ENCODE data around the gene SMARCC1.
"Not testable (repeated sequence)": the region's sequence is repeated elsewhere in the genome, so short reads cannot be mapped to it uniquely, and the experiment has no call there.

Gene SMARCC1

DNA sequence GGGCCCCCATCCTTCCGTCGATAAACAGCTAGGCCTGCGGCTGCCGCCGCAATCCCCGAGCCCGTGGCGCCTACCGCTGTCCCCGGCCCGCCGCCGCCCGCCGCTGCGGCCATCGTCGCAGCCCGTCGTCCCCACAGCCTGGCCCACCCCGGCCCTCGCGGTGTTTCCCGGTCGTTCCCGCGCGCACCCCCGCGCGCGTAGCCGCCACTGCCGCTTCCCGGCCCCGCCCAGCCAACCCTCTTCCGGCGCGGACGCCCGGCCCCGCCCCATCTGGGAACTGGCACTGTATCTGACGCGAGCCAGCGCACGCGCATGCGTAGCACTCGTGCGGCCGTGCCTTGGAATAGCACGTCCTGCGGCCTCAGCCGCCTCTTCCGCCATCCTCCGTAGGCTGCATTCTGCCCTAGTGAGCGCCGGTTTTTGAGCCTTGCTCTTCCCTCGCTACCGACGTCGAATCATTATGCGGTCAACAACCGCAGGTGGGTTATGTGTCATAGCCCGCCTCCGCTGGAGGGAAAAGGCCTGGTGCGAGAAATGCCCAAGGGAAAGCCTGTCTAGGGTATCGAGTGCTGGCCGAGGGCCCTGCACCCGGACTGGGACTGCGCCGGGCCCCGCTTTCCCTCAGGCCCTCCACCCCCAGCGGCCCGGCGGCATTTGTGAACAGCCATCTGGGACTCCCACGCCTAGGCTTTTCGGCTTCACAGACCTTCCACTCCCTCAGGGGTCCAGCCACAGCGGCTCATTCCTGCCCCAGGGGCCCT is at the start of gene SMARCC1:
SMARCC1 (minus strand) TSS at position 209 of the 761 bp plus-strand sequence; CDS start at position 113, 96 bp downstream.
- peak; percentile 96 for DNase-seq

DNA sequence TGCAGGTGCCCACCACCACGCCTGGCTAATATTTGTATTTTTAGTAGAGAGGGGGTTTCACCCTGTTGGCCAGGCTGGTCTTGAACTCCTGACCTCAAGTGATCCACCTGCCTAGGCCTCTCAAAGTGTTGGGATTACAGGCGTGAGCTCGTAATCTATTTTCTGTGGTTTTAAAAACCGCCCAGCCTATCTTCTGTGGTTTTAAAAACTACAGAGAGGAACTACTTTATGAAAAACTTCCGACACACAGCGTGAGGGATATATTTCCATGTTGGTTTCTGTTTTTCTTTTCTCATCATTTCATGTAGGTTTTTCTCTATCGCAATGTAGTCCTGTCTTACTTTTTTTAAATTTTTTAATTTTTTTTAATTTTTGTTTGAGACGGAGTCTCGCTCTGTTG is 47.8 kb upstream of the SMARCC1 start:
- DNase-seq, result not testable (repeated sequence)

DNA sequence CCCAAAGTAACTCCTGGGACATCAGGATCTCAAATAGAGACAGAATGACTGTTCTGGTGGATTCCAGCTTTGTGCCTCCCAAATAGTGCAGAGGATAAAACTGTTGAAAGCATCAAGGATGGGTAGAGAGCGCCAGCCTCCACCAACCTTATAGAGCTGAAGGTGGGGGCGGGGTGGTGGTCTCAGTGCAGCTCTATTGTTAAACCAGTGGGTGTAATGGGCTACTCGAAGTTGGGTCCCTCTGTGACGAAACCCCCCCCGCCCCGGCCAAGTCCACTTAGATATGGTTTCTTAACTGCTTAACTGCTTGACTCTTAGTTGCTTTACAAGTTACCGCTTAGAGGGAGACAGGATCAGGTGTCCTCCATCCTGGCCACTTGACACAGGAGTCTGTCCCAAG is 43.9 kb upstream of the SMARCC1 start:
- no peak for DNase-seq

DNA sequence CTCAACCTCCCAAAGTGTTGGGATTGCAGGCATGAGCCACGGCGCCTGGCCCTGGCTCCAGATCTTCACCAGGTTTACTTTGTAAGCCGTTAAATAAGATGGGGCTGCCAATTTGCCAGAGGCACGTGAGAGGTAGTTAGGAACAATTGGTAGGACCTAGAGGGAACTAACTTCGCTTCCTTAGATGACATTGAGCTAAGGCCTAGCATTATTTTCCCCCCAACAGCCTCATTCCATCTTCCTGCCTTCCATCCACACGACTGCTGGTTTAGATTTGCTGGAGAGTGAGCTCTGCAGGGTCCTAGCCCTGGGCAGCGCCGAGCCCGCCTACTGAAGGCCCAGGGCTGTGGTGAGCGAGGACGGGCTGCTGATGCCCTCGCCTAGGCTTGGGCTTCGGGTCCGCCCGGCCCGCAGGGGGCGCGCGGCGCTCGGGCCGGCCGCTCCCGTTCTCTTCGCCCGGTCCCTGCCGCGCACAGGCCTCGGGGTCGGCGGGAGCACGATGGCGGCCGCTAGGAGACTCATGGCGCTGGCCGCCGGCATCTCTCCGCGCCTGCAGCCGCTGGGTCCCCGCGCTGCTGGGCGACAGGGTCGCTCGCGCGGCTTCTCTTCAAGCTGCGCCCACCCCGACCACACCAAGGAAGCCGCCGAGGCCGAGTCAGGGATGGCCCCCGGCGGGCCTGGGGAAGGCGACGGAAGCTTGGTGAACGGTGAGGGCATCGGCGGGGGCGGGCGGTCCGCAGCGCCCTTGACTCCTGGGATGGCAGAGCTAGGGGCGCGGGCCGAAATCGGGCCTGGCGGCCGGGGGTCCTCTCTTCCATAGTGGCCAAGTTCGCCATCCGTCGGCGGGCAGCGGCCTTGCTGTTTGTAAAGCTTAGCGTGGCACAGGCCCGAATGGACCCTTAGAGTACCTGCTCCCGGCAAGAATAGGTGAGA is 43.1 kb upstream of the SMARCC1 start:
- DNase-seq, result peak; percentile 83

DNA sequence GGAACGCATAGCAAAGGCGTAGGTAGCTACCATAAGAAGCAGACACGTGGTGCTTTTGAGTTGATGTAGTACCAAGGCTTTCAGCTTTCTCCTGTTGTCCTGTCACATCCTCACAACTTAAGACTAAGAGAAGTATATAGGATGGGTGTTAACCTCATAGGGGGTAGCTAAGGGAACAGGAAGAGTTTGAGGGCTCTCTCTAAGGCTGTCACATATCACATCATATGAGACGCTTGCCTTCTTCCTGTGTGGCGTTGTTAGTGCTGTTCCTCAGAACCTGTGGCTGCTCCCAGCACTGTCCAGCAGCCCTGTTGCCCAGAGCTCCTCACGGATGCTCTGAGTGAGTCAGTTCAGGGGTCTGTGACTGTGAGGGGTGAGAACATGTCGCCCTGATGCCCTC is 35.9 kb upstream of the SMARCC1 start:
- DNase-seq, result no peak

DNA sequence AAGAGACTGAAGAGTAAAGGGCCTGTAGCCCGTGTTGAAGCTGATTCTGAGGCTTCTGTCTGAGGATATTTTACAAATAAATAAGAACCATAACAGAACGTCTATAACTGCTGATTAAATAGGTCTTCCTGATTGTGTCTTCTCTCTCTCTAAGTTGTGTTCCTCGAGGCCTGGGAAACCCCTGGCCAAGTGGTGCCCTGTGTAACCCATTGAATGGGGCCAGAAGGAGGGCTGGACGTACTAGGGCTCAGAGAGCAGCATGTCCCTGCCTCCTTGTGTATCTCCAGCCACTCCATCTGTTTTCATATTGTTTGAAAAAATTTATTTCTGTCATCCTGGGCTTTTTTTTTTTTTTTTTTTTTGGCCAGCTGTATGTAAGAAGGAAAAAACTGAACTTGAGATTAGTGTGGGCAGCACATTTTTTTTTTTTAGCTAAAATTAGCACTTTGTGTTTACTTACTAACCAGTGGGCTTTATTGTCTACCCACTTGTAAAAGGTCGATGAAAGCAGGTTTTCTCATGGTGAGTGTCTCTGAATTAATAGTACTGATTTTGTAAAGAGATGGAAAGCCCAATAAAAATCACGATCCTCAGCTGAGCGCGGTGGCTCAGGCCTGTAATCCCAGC is 32.0 kb upstream of the SMARCC1 start:
- no peak for DNase-seq

DNA sequence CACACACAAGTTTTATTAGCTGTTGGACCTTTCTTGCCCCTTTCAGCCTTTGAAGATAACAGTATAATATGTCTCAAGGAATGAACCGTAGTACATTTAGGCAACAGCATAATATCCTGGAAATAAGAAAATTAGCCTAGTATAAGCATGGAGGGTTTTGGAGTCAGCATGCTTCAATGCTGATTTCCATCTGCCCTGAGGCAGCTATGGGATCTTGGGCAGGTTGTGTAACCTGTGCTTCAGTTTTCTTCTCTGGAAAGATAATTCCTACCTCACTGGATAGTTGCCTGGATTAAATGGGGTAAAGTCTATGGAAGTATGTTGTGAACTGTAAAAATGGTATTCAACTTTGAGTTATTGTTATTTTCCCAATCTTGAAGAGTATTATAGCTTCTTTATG is 22.9 kb upstream of the SMARCC1 start:
- DNase-seq, result no peak

DNA sequence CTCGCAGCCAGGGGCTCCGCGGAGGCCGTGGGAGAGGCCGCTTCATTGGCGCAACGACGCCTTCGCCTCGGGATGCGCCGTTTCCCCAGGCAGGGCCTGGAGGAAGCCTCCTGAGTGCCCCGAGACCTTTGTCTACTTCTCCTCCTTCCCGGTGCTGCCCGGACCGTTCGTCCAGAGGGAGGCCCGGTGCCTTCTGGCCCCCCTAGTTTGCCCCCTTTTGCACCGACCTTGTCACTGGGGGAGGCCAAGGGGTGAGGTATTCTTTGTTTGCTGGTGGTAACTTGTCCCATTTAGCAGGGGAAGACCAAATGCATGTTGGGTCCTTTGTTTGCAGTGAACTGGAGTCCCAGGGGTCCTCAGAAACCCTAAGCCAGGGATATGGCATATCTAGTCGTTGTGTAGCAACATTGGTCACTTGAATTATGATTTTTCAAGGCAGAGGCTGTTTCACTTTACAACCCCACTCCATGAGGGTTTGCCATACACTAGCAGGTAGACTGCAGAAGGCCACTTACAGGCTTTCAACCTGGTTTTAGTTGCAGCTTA is 21.9 kb upstream of the SMARCC1 start:
- no peak for DNase-seq

DNA sequence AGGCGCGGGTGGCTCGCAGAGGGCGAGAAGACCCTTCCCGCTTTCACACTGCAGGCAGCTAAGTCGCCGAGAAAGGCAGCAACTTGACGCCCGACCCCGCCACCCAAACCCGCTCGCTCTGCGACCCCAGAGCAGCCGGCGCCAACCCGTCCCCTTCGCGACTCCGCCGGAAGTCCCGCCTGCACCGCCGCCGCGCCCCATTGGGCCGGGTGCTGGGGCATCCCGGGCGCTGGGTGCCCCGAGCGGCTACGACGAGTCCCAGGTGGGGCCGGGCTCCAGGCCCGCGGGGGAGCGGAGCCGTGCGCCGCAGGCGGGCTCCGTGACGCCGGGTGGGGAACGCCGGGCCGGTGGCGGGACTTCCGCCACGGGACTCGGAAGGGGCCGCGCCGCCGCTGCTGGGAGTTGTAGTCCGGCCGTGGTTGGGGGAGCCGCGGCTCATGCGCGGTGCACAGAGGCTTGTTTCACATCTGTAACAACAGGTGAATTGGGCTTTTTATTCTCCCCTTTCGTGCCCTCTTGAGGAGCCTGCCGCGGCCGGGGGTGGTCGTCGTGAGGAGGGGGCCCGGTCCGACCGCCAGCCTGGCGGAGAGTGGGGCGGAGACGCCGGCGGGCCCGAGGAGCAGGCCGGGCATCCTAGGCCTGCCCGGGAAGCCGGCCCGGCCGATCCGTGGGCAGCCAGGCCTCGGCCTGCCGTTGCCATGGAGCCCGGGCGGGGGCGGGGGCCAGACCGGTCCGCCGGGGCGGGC is 21.2 kb upstream of the SMARCC1 start, which contains the start of gene DHX30:
DHX30 (plus strand) TSS at position 405 of the 746 bp plus-strand sequence. CDS start 7,546 bp downstream, outside the sequence.
- DNase-seq, result peak; percentile 87

DNA sequence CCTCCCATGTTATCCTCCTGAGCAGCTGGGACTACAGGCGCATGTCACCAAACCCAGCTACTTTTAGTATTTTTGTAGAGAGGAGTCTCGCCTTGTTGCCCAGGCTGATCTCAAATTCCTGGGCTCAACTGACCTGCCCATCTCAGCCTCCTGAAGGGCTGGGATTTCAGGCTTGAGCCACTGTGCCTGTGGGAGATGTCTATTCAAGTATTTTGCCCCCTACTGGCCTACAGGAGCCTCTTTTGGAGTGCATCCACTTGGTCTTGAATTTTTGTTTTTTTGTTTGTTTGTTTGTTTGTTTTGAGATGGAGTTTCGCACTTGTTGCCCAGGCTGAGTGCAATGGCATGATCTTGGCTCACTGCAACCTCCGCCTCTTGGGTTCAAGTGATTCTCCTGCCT is 18.0 kb upstream of the SMARCC1 start:
- no peak for DNase-seq

DNA sequence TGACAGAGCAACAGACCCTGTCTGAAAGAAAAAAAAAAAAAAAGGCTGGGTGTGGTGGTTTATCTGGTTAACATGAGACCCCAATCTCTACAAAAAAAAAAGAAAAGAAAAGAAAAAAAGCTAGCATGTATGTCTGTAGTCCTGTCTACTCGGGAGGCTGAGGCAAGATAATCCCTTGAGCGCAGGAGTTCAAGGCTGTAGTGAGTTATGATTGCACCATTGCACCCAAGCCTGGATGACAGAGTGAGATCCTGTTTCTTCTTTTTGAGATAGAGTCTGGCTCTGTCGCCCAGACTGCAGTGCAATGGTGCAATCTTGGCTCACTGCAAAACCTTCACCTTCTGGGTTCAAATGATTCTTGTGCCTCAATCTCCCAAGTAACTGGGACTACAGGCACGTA is 12.9 kb upstream of the SMARCC1 start:
- DNase-seq, result no peak

DNA sequence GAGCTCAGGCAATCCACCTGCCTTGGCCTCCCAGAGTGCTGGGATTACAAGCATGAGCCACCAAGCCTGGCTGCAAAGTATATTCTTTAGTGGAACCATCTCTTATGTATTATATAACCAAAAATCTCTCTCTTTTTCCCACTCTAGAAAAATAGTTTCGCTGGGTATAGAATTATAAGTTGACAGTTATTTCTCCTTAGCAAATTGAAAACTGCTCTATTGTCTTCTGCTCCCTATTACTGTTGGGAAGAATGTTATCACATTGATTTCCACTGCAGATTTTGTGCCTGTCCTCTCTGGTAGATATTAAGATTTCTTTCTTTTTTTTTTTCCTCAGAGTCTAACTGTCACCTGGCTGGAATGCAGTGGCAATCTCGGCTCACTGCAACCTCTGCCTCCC is 11.0 kb upstream of the SMARCC1 start:
- no peak for DNase-seq

DNA sequence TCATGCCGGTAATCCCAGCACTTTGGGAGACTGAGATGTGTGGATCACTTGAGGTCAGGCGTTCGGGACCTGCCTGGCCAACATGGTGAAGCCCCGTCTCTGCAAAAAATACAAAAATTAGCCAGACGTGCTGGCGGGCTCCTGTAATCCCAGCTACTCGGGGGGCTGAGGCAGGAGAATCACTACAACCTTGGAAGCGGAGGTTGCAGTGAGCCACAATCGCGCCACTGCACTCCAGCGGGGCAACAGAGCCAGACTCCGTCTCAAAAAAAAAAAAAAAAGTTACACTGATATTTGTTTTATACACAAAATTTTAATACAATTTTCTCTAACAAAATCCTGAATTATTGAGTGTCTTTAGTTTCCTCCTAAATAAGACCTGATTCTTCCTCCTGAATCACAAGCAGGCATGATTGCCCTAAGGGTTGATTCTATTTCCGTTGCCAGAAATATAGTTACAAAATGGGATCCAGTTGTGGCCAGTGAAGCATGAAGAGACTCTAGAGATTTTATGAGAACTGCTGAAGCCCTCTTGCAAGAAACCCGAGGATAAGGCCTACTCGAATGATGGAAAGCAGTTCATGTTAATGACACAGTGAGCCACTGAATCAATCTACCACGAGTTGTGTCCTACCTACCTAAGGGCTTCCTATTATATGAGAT is 9.6 kb upstream of the SMARCC1 start:
- DNase-seq, result no peak

DNA sequence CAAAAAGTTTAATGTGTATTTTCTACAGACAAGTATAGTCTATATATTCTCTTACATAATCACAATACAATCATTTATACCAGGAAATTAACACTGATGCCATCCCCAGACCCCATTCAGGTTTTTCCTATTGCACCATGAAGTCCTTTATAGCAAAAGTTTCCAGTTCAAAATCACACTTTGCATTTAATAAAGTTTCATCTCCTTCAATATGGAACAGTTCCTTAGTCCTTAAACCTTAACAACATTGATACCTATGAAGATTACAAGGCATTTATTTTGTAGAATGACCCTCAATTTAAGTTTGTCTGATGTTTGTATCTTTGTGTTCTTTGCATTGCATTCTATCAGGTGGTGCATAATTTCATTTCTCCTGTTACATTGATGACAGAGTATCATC is 2.0 kb upstream of the SMARCC1 start:
- DNase-seq, result no peak

DNA sequence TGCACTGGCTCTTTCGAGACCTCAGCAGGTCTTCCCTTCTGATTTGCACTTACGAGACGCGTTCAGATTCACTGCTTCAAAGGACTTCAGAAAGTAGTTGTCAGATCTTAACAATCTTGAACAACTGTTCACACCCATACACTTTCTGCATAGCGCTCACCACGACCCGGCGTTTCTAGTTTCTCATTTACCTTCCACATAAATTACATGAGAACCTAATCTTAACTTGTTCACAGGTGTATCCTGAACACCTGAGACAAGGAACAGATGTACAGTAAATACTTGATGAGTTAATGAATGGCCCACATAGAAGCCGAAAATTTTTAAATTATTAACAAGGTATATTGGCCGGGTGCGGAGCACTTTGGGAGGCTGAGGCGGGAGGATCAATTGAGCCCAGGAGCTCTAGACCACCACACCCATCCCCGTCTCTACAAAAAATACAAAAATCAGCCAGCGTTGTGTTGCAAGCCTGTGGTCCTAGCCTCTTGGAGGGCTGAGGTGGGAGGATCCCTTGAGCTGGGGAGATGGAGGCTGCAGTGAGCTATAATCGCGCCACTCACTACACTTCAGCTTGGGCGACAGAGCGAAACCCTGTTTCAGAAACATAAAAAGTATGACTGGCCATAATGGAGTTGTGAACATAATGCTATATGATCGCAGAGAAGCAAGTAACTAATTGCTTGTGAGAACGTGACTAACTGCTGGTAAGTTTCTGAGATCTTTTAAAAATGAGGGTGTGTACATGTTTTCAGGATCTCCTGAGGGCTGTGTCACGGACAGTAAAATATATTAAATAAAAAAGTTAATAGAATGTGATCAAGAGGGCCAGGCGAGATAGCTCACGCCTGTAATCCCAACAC is 984 bp upstream of the SMARCC1 start:
- DNase-seq, result no peak

DNA sequence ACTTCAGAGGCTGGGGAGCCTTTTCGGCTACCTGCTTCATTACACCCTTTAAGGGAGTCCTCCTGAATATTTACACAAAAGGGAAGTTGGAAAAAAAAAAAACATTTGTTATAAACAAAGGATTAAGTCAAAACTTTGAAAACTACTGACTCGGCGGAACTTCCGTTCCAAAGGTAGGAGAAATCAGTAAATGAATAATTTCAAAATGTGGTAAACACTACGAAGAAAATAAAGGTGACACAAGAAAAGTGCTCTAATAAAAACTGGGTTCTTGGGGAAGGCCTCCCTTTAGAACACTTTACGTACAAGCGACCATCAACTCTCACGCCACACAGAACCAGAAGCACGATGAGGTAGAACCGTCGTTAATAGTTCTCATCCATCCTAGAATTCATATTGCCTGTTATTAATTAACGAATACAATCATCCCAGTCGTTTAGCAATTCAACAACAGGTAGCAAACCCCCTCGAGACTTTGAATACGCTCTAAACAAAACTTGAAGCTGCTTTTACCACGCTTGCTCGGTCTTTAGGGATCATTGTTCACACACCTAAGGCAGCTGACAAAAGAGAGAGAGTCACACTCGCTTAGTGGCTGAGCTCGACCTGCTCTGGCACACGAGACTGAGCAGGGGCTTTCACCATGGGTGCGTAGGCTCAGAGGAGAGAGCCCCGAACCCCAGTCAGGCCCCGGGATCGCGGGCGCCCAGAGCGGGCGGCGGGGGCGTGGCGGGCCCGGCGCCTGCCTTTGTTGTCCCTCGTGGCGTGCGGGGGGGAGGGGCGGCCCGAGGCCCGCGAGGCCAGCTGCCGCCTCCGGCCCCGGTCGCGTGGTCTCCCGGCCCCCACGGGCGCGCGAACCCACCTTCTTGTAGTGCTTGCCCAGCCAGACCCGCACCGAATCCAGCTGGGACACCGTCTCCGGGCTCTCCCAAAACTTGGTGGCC is 680 bp downstream of the SMARCC1 start:
- no peak for DNase-seq

DNA sequence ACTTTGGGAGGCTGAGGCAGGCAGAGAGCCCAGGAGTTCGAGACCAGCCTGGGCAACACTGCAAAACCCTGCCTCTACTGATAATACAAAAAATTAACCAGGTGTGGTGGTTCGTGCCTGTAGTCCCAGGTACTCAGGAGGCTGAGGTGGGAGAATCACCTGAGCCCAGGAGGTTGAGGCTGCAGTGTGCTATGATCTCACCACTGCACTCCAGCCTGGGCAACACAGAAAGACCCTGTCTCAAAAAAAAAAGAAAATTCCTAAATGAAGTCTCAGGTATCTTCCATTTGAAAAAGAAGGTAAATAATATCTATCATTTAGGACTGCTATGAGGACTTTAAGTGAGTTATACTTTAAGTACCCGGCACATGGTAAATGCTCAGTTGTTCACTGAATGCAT is 2.9 kb downstream of the SMARCC1 start:
- DNase-seq, result no peak

DNA sequence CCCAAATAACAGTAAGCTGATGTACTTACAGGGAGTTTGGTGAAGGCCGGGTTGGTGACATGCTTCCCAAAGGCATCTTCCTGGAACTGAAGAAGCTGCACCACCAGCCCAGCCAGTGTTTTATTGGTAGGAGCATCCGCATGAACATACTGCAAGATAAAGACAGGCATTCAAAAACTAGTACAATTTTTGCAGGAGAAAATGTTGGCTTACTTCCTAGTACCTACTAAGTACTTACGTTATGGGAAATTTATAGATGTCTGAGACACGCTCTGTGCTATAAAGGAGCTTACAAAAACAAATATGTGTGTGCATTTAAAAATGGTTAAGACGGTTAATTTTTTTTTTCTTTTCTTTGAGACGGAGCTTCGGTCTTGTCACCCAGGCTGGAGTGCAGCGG is 8.9 kb downstream of the SMARCC1 start:
- no peak for DNase-seq

DNA sequence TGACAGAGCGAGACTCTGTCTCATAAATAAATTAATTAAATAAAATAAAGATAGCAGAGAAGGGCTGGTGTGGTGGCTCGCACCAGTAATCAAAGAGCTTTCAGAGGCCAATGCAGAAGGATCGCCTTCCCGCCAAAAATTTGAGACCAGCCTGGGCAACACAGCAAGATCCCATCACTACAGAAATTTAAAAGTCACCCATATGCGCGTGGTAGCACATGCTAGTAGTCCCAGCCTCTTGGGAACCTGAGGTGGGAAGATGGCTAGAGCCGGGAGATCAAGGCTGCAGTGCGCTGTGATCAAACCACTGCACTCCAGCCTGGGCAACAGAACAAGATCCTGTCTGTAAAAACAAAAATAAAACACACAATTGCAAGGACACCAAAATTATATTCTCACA is 9.6 kb downstream of the SMARCC1 start:
- DNase-seq, result no peak

DNA sequence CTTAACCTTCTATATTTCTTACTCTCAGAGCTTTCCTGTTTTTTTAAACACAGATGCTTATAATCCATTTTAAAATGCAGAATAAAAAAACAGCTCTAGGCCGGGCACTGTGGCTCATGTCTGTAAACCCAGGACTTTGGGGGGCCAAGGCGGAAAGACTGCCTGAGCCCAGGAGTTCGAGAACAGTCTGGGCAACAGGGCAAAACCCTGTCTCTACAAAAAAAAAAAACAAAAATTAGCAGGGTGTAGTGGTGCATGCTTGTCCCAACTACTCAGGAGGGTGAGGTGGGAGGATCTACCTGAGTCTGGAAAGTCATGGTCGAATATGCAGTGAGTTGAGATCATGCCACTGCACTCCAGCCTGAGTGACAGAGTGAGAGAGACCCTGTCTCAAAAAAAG is 15.5 kb downstream of the SMARCC1 start:
- DNase-seq, result no peak

Data from activated T-cell treated with anti-CD3 and anti-CD28 coated beads, Interleukin-2, amount 50 U/mL, for 1 hour (primary cell).